ENCODE measurements around the gene DEAF1.

The DEAF1 gene

GRCh38 chr11:645536-645935 is 49.5 kb downstream of the DEAF1 start:
- no peak for DNase-seq (ENCODE audit: low spot score)

GRCh38 chr11:643849-644738 is 50.9 kb downstream of the DEAF1 start:
- no peak for DNase-seq (ENCODE audit: low spot score)

DNA sequence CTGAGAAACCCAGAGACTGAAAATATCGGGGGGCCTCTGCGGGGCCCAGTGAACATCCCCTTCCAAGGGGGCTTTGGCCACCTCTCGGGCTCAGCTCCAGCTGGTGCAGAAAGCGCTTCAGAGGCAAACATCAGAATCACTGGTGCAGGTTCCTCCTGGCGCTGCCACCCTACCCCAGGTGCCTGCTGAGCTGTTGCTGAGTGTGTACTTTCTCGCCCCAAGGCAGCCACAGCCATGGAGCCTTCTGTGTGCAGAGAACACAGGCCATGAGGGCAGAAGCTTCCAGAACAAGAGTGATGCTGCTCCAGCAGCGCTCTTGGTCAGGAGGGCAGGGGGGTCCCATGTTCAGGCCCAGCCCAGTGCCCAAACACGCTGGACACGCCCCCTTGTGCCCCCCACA is 51.7 kb downstream of the DEAF1 start:
- DNase-seq (ENCODE audit: low spot score) = no peak

GRCh38 chr11:641806-642370 is 53.1 kb downstream of the DEAF1 start:
- no peak for DNase-seq (ENCODE audit: low spot score)

DNA sequence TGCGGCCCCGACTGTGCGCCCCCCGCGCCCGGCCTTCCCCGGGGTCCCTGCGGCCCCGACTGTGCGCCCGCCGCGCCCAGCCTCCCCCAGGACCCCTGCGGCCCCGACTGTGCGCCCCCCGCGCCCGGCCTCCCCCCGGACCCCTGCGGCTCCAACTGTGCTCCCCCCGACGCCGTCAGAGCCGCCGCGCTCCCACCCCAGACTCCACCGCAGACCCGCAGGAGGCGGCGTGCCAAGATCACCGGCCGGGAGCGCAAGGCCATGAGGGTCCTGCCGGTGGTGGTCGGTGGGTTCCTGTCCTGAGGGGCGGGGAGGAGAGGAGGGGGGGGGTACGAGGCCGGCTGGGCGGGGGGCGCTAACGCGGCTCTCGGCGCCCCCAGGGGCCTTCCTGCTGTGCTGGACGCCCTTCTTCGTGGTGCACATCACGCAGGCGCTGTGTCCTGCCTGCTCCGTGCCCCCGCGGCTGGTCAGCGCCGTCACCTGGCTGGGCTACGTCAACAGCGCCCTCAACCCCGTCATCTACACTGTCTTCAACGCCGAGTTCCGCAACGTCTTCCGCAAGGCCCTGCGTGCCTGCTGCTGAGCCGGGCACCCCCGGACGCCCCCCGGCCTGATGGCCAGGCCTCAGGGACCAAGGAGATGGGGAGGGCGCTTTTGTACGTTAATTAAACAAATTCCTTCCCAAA is 54.9 kb downstream of the DEAF1 start:
- no peak for DNase-seq (ENCODE audit: low spot score)

GRCh38 chr11:639332-639955 is 55.6 kb downstream of the DEAF1 start:
- DNase-seq (ENCODE audit: low spot score) = no peak

DNA sequence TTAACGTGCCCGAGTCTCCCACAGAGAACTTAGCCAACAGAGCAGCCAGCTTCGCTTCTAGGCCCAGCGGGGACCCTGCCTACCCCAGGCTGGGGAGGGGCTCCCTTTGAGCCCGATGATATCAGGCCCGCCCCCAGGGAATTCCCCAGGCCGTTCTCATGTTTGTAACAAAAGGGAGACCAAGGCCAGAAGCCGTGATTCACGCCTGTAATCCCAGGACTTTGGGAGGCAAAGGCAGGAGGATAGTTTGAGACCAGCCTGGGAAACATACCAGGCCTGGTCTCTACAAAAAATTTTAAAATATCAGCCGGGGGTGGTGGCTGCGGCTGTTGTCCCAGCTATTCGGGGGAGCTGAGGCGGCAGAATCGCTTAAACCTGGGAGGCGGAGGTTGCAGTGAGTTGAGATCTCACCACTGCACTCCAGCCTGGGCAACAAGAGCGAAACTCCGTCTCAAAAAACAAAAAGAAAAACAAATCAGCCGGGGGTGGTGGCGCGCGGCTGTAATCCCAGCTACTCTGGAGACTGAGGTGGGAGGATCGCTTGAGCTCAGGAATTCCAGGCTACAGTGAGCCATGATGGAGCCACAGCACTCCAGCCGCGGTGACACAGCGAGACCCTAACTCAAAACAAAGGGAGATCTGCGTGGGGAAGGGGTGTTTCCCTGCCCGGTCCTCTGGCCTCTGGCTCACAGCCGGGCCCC is 56.2 kb downstream of the DEAF1 start:
- DNase-seq (ENCODE audit: low spot score) = no peak

GRCh38 chr11:637593-638521 is 57.2 kb downstream of the DEAF1 start:
- no peak for DNase-seq (ENCODE audit: low spot score)

- no peak for DNase-seq (ENCODE audit: low spot score)
These were observed 57.8 kb downstream of the DEAF1 start for GRCh38 chr11:637333-637592.

GRCh38 chr11:636511-637332 is 58.3 kb downstream of the DEAF1 start, which contains the start of gene DRD4:
TSS of gene DRD4 (plus strand) at chr11:637269. CDS start at chr11:637305, 36 bp downstream.
- DNase-seq (ENCODE audit: low spot score) = peak; percentile 85

GRCh38 chr11:635945-636510 is 59.0 kb downstream of the DEAF1 start:
- DNase-seq (ENCODE audit: low spot score) = no peak

- DNase-seq (ENCODE audit: low spot score) = no peak
These were observed 64.2 kb downstream of the DEAF1 start for GRCh38 chr11:630871-631270.

DNA sequence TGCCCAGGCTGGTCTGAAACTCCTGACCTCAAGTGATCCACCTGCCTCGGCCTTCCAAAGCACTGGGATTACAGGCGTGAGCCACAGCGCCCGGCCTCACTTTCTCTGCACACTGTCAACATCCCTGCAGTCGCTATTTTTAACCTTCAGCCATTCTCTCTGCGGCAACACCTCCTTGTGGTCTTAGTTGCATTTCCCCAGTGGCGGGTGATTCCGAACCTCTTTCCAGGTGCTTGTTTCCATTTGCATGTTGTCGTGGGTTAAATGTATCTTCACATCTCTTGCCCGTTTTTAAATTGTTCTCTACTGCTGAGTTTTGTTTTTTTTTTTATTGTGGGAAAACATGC is 65.8 kb downstream of the DEAF1 start:
- no peak for DNase-seq (ENCODE audit: low spot score)

DNA sequence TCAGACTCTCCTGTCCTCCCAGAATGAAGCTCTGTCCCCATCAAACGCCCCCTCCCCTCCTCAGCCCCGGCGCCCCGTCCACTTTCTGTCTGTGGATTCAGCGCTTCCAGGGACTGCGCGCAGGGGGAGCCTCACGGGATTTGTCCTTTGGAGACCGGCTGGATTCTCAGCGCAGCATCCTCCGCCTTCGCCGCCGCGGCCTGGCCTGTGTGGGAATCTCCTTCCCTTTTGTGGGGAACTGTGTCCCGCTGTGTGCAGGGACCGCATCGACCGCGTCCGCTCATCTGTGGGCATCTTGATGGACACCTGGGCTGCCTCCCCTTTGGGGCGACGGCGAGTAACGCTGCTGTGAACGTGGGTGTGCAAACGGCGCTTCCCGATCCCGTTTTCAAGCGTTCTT is 67.0 kb downstream of the DEAF1 start:
- DNase-seq (ENCODE audit: low spot score) = no peak

DNA sequence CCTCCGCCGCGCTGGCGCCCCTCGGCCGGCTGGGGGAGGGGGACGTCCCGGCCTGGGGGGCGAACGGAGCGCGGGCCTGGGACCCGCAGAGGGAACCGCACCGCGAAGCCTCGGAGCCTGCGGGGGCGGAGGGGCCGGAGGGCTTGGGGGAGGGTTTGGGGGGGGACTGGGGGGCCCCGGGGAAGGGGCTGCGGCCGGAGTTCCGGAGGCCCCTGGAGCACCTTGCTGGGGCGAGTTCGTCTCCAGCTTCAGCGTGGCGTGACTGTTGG is 67.8 kb downstream of the DEAF1 start:
- DNase-seq (ENCODE audit: low spot score) = no peak

- no peak for DNase-seq (ENCODE audit: low spot score)
These were observed 68.3 kb downstream of the DEAF1 start, which contains the start of gene SCT for GRCh38 chr11:626475-627307. TSS of gene SCT (minus strand) at chr11:627181. CDS start at chr11:627143, 38 bp downstream.

DNA sequence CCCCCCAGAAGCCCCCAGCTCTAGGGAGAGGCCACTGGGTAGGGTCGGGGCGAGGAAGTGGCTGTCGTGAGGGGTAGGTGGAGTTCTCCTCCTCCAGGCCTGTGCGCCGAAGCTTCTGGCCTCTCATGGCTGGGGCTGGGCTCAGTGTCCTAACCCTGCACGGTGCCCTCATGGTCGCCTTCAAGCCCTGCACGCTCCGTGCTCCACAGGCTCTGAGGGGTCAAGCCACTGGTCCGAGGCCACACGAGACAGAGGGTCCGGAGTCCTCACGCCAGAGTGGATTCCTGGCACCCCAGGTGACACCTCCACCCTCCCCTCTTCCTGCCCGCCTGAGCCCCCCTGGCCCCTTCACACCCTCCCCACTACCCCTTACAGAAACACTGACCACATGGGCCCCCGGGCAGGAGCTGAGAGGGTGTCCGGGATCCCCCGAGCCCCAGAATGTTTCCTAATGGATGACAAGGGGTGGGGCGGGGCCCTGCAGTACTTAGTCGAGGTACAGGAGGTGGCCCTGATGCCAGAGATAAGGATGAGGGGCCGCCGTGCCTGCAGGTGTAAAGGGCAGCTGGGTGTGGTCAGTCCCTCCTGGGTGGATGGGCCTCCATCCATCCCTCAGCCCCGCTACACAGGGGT is 69.3 kb downstream of the DEAF1 start:
- no peak for DNase-seq (ENCODE audit: low spot score)

GRCh38 chr11:624705-625635 is 70.1 kb downstream of the DEAF1 start, which contains the start of gene CDHR5:
TSS of gene CDHR5 (minus strand) at chr11:624955. CDS start at chr11:624902, 53 bp downstream.
- no peak for DNase-seq (ENCODE audit: low spot score)

Data from AG08396 (cell line).